H1 (cell line): ENCODE results near the gene MYO18A. TPM values are rescaled to one million over a fixed set of nuclear protein-coding genes. Genes with fewer than 3 reads are reported as not detected.

ENCODE experiments used
- BRCA1 ChIP-seq: IDR thresholded peaks from 2 replicates; pipeline ENCODE4 v1.6.1; 2012; ENCODE audit warnings: low read depth, low read length, improper control_type of control experiment
- JUN ChIP-seq: IDR thresholded peaks from 2 replicates; pipeline ENCODE4 v1.6.1; 2011; ENCODE audit warnings: low read depth, mild to moderate bottlenecking, improper control_type of control experiment, low read length
- NRF1 ChIP-seq: IDR thresholded peaks from 2 replicates; pipeline ENCODE4 v1.6.1; 2011; ENCODE audit warnings: mild to moderate bottlenecking, low read depth, low read length, improper control_type of control experiment
- RXRA ChIP-seq: IDR thresholded peaks from 2 replicates; pipeline ENCODE4 v1.6.1; 2011; ENCODE audit warnings: low read depth, mild to moderate bottlenecking, low read length, moderate library complexity; ENCODE audit not compliant: insufficient read depth
- TBP ChIP-seq: IDR thresholded peaks from 2 replicates; pipeline ENCODE4 v1.6.1; 2011; ENCODE audit warnings: low read depth, low read length, improper control_type of control experiment
- TEAD4 ChIP-seq: IDR thresholded peaks from 2 replicates; pipeline ENCODE4 v1.6.1; 2012; ENCODE audit warnings: low read depth, low read length, inconsistent platforms, mixed read lengths
- polyA plus RNA-seq, 7 experiments: library from polyadenylated mRNA; depleted of rRNA in 3 of 7; stranded (reverse) in 5 of 7; unstranded in 2 of 7; fragments of >200 nt in 5 of 7; fragments of 200-250 nt in 2 of 7; gene quantifications; 1 replicate in 5 of 7; 2 replicates in 1 of 7; 4 replicates in 1 of 7; pipeline versions ENCODE4 v1.2.1 to v1.2.3, GENCODE V29; 2011 to 2013; ENCODE audit warnings: missing spikeins in 2 of 7, mixed read lengths in 2 of 7
- total RNA-seq: library from RNA; stranded (reverse); fragmentation: NEBNext Ultra II Directional; extraction: Animal tissue kit (Norgen Biotek cat#: 25700); gene quantifications from 2 replicates; pipeline ENCODE4 v1.2.1, GENCODE V29; 2021
- TF ChIP-seq, protein P1 (sequence below): fragments of 300-600 bp; sonication (generic); IDR thresholded peaks from 2 replicates; pipeline ENCODE4 v1.7.1; 2012; ENCODE audit warnings: low read length, moderate library complexity, mild to moderate bottlenecking, inconsistent platforms; ENCODE audit not compliant: insufficient replicate concordance

Gene MYO18A
- total and polyA plus RNA-seq, 2 of the 8 experiments (the other 6 are each of a cell fraction or from before 2014, with no cell fraction given): 7.6 to 43.8 TPM

DNA sequence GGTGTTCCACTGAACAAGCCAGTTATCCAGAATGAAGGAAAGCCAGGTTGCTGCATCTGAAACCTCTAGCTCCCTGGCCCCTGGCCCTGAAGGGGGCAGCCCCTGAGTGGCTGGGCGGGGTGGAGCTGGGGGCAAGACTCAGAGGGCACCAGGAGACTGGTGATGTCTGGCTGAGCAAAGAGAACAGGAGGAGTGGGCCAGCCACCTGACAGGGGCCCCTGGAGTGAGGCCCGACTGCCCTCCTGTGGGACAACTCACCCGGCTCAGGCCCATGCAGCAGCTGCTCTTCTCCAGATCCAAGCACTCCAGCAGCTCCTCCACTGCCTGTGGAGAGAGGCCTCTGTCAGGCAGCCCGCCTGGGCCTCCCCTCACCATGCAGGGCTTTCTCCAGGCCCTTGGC lies 76.9 kb downstream of the MYO18A start (continued):
- TF ChIP-seq, protein P1, sequence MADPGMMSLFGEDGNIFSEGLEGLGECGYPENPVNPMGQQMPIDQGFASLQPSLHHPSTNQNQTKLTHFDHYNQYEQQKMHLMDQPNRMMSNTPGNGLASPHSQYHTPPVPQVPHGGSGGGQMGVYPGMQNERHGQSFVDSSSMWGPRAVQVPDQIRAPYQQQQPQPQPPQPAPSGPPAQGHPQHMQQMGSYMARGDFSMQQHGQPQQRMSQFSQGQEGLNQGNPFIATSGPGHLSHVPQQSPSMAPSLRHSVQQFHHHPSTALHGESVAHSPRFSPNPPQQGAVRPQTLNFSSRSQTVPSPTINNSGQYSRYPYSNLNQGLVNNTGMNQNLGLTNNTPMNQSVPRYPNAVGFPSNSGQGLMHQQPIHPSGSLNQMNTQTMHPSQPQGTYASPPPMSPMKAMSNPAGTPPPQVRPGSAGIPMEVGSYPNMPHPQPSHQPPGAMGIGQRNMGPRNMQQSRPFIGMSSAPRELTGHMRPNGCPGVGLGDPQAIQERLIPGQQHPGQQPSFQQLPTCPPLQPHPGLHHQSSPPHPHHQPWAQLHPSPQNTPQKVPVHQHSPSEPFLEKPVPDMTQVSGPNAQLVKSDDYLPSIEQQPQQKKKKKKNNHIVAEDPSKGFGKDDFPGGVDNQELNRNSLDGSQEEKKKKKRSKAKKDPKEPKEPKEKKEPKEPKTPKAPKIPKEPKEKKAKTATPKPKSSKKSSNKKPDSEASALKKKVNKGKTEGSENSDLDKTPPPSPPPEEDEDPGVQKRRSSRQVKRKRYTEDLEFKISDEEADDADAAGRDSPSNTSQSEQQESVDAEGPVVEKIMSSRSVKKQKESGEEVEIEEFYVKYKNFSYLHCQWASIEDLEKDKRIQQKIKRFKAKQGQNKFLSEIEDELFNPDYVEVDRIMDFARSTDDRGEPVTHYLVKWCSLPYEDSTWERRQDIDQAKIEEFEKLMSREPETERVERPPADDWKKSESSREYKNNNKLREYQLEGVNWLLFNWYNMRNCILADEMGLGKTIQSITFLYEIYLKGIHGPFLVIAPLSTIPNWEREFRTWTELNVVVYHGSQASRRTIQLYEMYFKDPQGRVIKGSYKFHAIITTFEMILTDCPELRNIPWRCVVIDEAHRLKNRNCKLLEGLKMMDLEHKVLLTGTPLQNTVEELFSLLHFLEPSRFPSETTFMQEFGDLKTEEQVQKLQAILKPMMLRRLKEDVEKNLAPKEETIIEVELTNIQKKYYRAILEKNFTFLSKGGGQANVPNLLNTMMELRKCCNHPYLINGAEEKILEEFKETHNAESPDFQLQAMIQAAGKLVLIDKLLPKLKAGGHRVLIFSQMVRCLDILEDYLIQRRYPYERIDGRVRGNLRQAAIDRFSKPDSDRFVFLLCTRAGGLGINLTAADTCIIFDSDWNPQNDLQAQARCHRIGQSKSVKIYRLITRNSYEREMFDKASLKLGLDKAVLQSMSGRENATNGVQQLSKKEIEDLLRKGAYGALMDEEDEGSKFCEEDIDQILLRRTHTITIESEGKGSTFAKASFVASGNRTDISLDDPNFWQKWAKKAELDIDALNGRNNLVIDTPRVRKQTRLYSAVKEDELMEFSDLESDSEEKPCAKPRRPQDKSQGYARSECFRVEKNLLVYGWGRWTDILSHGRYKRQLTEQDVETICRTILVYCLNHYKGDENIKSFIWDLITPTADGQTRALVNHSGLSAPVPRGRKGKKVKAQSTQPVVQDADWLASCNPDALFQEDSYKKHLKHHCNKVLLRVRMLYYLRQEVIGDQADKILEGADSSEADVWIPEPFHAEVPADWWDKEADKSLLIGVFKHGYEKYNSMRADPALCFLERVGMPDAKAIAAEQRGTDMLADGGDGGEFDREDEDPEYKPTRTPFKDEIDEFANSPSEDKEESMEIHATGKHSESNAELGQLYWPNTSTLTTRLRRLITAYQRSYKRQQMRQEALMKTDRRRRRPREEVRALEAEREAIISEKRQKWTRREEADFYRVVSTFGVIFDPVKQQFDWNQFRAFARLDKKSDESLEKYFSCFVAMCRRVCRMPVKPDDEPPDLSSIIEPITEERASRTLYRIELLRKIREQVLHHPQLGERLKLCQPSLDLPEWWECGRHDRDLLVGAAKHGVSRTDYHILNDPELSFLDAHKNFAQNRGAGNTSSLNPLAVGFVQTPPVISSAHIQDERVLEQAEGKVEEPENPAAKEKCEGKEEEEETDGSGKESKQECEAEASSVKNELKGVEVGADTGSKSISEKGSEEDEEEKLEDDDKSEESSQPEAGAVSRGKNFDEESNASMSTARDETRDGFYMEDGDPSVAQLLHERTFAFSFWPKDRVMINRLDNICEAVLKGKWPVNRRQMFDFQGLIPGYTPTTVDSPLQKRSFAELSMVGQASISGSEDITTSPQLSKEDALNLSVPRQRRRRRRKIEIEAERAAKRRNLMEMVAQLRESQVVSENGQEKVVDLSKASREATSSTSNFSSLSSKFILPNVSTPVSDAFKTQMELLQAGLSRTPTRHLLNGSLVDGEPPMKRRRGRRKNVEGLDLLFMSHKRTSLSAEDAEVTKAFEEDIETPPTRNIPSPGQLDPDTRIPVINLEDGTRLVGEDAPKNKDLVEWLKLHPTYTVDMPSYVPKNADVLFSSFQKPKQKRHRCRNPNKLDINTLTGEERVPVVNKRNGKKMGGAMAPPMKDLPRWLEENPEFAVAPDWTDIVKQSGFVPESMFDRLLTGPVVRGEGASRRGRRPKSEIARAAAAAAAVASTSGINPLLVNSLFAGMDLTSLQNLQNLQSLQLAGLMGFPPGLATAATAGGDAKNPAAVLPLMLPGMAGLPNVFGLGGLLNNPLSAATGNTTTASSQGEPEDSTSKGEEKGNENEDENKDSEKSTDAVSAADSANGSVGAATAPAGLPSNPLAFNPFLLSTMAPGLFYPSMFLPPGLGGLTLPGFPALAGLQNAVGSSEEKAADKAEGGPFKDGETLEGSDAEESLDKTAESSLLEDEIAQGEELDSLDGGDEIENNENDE: no peak
- TF ChIP-seq RXRA (no peak), NRF1 (no peak), BRCA1 (no peak), TEAD4 (no peak), TBP (no peak), JUN (no peak)
- TF ChIP-seq, all 59 proteins: peak for 0
